Glutamatergic neuron (in vitro differentiated cells): Measurements from ENCODE around the gene ANO4. TPM values are rescaled to one million over a fixed set of nuclear protein-coding genes. Genes with fewer than 3 reads are reported as not detected.

Experiments used
- DNase-seq: peaks from one replicate; pipeline ENCODE4 v3.0.0; 2022
- H3K27ac Mint-ChIP-seq: one replicate; pipeline ENCODE4 v1.8.0; 2020; ENCODE audit warnings: mild to moderate bottlenecking, mixed read lengths, inconsistent platforms; ENCODE audit not compliant: unreplicated experiment
- H3K27me3 Mint-ChIP-seq: one replicate; pipeline ENCODE4 v1.8.0; 2020; ENCODE audit warnings: mild to moderate bottlenecking, moderate library complexity, mixed read lengths, inconsistent platforms; ENCODE audit not compliant: unreplicated experiment
- H3K36me3 Mint-ChIP-seq: one replicate; pipeline ENCODE4 v1.8.0; 2020; ENCODE audit warnings: mild to moderate bottlenecking, mixed read lengths, inconsistent platforms; ENCODE audit not compliant: unreplicated experiment
- H3K4me1 Mint-ChIP-seq: one replicate; pipeline ENCODE4 v1.8.0; 2020; ENCODE audit warnings: mild to moderate bottlenecking, low read depth, mixed read lengths, inconsistent platforms; ENCODE audit not compliant: unreplicated experiment
- H3K4me3 Mint-ChIP-seq: one replicate; pipeline ENCODE4 v1.8.0; 2020; ENCODE audit warnings: mild to moderate bottlenecking, mixed read lengths, inconsistent platforms; ENCODE audit not compliant: unreplicated experiment
- H3K9me3 Mint-ChIP-seq: one replicate; pipeline ENCODE4 v1.8.0; 2020; ENCODE audit warnings: mild to moderate bottlenecking, moderate library complexity, mixed read lengths, inconsistent platforms; ENCODE audit not compliant: unreplicated experiment
- total RNA-seq: library from RNA; stranded (reverse); fragmentation: NEBNext Ultra II Directional; extraction: Animal tissue kit (Norgen Biotek cat#: 25700); gene quantifications from one replicate; pipeline ENCODE4 v1.2.1, GENCODE V29; 2021; ENCODE audit not compliant: unreplicated experiment
- TF ChIP-seq, protein P1 (sequence below): fragments of 200-600 bp; sonication (generic); IDR thresholded peaks from one replicate; pipeline ENCODE4 v1.5.0; 2021; ENCODE audit not compliant: partially characterized antibody, unreplicated experiment

Gene ANO4
- total RNA-seq, 1 donor from 2014 or later: 38.0 TPM

DNA sequence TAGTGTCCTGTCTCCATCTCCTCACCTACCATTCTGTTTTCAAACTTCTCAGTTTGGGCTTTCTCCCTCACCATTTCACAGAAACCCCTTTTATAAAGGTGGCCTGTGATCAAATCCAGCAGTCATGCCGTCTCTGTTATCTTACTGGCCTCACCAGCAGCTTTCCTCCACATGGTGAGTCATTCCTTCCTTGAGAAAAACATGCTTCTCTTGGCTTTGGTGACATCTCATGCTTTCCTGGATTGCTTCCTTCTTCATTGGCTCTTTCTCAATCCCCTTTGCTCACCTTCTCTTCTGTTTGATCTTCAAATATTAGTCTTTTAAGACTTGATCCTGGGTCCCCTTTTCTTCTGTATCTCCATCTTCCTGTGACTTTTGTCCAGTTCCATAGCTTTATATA, 164.9 kb downstream of the ANO4 start:
- H3K36me3 Mint-ChIP-seq: no peaks in the 10 kb centered on the region
- H3K27ac Mint-ChIP-seq: no peak overlapping the region
- H3K4me3 Mint-ChIP-seq: no peak overlapping the region
- TF ChIP-seq, protein P1, sequence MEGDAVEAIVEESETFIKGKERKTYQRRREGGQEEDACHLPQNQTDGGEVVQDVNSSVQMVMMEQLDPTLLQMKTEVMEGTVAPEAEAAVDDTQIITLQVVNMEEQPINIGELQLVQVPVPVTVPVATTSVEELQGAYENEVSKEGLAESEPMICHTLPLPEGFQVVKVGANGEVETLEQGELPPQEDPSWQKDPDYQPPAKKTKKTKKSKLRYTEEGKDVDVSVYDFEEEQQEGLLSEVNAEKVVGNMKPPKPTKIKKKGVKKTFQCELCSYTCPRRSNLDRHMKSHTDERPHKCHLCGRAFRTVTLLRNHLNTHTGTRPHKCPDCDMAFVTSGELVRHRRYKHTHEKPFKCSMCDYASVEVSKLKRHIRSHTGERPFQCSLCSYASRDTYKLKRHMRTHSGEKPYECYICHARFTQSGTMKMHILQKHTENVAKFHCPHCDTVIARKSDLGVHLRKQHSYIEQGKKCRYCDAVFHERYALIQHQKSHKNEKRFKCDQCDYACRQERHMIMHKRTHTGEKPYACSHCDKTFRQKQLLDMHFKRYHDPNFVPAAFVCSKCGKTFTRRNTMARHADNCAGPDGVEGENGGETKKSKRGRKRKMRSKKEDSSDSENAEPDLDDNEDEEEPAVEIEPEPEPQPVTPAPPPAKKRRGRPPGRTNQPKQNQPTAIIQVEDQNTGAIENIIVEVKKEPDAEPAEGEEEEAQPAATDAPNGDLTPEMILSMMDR: no peak
- no peak for DNase-seq
- no peaks in the 10 kb centered on the region for H3K9me3 Mint-ChIP-seq
- peaks cover 2% of the 10 kb centered on the region for H3K27me3 Mint-ChIP-seq
- peaks cover 3% of the 10 kb centered on the region for H3K4me1 Mint-ChIP-seq

GRCh38 chr12:100962086-100962712, 167.6 kb downstream of the ANO4 start:
- Mint-ChIP-seq H3K27ac (no peak overlapping the region), H3K4me3 (no peak overlapping the region), H3K4me1 (peaks cover 3% of the 10 kb centered on the region), H3K9me3 (no peaks in the 10 kb centered on the region), H3K36me3 (no peaks in the 10 kb centered on the region), H3K27me3 (peaks cover 2% of the 10 kb centered on the region)
- TF ChIP-seq, protein P1: no peak
- DNase-seq: no peak

DNA sequence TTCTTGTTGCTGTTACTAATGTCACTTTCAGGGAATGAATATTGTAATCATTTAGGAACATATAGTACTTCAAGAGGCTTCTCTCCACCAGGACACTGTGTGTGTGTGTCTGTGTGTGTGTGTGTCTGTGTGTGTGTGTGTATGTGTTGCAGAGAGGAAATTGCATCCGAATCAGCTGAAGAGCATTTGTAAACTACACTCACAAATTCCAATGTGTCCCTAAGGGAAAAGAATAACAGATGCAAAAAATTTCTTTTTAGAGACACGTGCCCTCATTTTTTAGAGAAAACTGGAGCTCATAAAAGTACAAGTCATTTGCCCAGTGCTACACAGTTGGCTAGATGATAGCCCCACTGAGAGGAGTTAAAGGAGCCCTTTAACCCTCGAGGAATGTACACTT, 168.8 kb downstream of the ANO4 start:
- H3K36me3 Mint-ChIP-seq: no peaks in the 10 kb centered on the region
- TF ChIP-seq, protein P1: no peak
- H3K4me3 Mint-ChIP-seq: no peak overlapping the region
- peaks cover 3% of the 10 kb centered on the region for H3K4me1 Mint-ChIP-seq
- no peaks in the 10 kb centered on the region for H3K9me3 Mint-ChIP-seq
- no peak overlapping the region for H3K27ac Mint-ChIP-seq
- no peak for DNase-seq
- peaks cover 2% of the 10 kb centered on the region for H3K27me3 Mint-ChIP-seq

DNA sequence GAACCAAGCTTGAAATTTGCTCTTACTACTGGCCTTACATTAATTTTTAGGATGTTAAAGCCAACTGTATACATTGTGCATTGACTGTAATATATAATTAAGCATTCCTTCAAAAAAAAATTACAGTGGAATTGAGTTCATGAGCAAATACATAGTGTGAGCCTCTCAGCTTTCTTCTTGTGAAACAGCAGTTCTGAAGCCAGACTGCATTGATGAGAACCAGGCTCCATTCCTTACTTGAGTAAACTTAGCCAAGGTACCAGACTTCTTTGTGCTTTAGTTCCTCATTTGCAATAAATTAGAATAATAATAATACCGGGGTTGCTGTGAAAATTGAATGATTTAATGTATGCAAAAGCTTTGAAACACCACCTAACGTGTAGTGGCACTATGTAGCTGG, 169.5 kb downstream of the ANO4 start:
- Mint-ChIP-seq H3K36me3 (no peaks in the 10 kb centered on the region), H3K27ac (no peak overlapping the region), H3K9me3 (no peaks in the 10 kb centered on the region), H3K27me3 (peaks cover 2% of the 10 kb centered on the region), H3K4me1 (peaks cover 3% of the 10 kb centered on the region), H3K4me3 (no peak overlapping the region)
- TF ChIP-seq, protein P1: no peak
- no peak for DNase-seq

DNA sequence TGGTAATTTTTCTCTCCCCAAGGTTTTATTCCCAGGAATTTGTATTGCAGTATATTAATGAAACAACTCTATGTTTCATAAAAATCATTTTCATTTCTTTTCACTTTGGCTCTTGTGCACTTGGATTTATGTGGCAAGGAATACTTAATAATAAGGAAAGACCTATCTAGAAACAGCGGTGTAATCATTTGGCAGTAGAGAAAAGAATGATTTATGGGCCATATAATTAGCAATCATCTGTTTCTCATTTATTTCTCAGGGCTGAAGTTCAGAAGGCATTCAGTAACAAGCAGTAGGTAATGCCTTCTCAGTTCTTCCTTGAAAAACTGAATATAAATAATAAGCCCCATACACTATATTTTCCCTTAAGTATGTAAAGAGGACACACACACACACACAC, 172.6 kb downstream of the ANO4 start:
- Mint-ChIP-seq H3K27me3 (no peaks in the 10 kb centered on the region), H3K4me3 (no peak overlapping the region), H3K4me1 (peaks cover 3% of the 10 kb centered on the region), H3K27ac (no peak overlapping the region), H3K9me3 (no peaks in the 10 kb centered on the region), H3K36me3 (no peaks in the 10 kb centered on the region)
- DNase-seq: no peak
- TF ChIP-seq, protein P1: no peak
